Mesothelial cell of epicardium (in vitro differentiated cells): Measurements from ENCODE around the gene GRID2. TPM values are rescaled to one million over a fixed set of nuclear protein-coding genes. Genes with fewer than 3 reads are reported as not detected.

Experiments
- DNase-seq, 2 experiments: peaks; one replicate each; pipeline ENCODE4 v3.0.0; 2021; ENCODE audit warnings: low spot score in 2 of 2; ENCODE audit not compliant: unreplicated experiment in 2 of 2
- H3K27ac Mint-ChIP-seq: 2 replicates; pipeline ENCODE4 v1.8.0; 2021; ENCODE audit warnings: mixed read lengths
- H3K27me3 Mint-ChIP-seq: 2 replicates; pipeline ENCODE4 v1.8.0; 2021; ENCODE audit warnings: low read depth, mixed read lengths
- H3K36me3 Mint-ChIP-seq: 2 replicates; pipeline ENCODE4 v1.8.0; 2021; ENCODE audit warnings: mixed read lengths
- H3K4me1 Mint-ChIP-seq: 2 replicates; pipeline ENCODE4 v1.8.0; 2021; ENCODE audit warnings: mixed read lengths
- H3K4me3 Mint-ChIP-seq: 2 replicates; pipeline ENCODE4 v1.8.0; 2021; ENCODE audit warnings: mild to moderate bottlenecking, moderate library complexity, mixed read lengths
- H3K9me3 Mint-ChIP-seq: 2 replicates; pipeline ENCODE4 v1.8.0; 2021; ENCODE audit warnings: mixed read lengths
- CTCF ChIP-seq: fragments of 200-600 bp; sonication (generic); IDR thresholded peaks from one replicate; pipeline ENCODE4 v1.5.0; 2021; ENCODE audit warnings: antibody characterized with exemption; ENCODE audit not compliant: unreplicated experiment
- total RNA-seq: library from RNA; stranded (reverse); gene quantifications from 3 replicates; pipeline ENCODE4 v1.2.1, GENCODE V29; 2021

GRID2 gene
- total RNA-seq, 1 donor from 2014 or later = 3.1 TPM

GRCh38 chr4:93174598-93174997 lies 870.8 kb downstream of the GRID2 start:
- H3K4me3 Mint-ChIP-seq = no peak overlapping the region
- DNase-seq = no peak
- no peaks in the 10 kb centered on the region for H3K9me3 Mint-ChIP-seq
- no peaks in the 10 kb centered on the region for H3K27me3 Mint-ChIP-seq
- TF ChIP-seq CTCF = no peak
- no peaks in the 10 kb centered on the region for H3K36me3 Mint-ChIP-seq
- H3K4me1 Mint-ChIP-seq = peaks cover 6% of the 10 kb centered on the region
- H3K27ac Mint-ChIP-seq = no peak overlapping the region

GRCh38 chr4:93178279-93178678 lies 874.5 kb downstream of the GRID2 start:
- no peak overlapping the region for H3K4me3 Mint-ChIP-seq
- H3K27ac Mint-ChIP-seq = no peak overlapping the region
- peaks cover 7% of the 10 kb centered on the region for H3K9me3 Mint-ChIP-seq
- DNase-seq = no peak
- H3K36me3 Mint-ChIP-seq = peaks cover 2% of the 10 kb centered on the region
- no peaks in the 10 kb centered on the region for H3K27me3 Mint-ChIP-seq
- H3K4me1 Mint-ChIP-seq = peaks cover 14% of the 10 kb centered on the region
- TF ChIP-seq CTCF = no peak

DNA sequence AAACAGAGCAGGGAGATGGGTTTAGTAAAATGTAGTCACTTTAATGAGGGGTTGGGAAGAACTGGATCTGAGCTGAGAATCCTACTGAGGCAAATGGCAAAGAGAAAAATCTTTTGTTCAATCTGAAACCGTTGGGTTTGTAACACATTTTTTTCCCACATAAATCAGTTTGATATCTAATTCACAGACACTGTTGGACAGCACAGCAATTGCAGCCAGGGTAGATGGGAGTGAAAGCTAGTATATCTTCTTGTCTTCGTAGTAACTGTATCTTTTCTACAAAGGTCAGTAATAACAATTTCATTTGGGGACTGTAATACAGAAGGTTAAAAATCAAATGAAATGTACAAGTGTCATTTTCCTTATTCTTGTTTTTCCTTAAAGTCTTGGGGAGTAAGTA lies 875.3 kb downstream of the GRID2 start:
- H3K27ac Mint-ChIP-seq = no peak overlapping the region
- H3K4me3 Mint-ChIP-seq = no peak overlapping the region
- no peak for TF ChIP-seq CTCF
- no peaks in the 10 kb centered on the region for H3K27me3 Mint-ChIP-seq
- no peak for DNase-seq
- H3K4me1 Mint-ChIP-seq = peaks cover 21% of the 10 kb centered on the region
- H3K9me3 Mint-ChIP-seq = peaks cover 7% of the 10 kb centered on the region
- peaks cover 2% of the 10 kb centered on the region for H3K36me3 Mint-ChIP-seq

- H3K4me1 Mint-ChIP-seq = peaks cover 26% of the 10 kb centered on the region
- H3K36me3 Mint-ChIP-seq = peaks cover 2% of the 10 kb centered on the region
- peaks cover 7% of the 10 kb centered on the region for H3K9me3 Mint-ChIP-seq
- H3K4me3 Mint-ChIP-seq = no peak overlapping the region
- no peak for TF ChIP-seq CTCF
- DNase-seq = no peak
- no peaks in the 10 kb centered on the region for H3K27me3 Mint-ChIP-seq
- peak overlapping the region; percentile 85 for H3K27ac Mint-ChIP-seq
Observed at GRCh38 chr4:93182722-93183121, 879.0 kb downstream of the GRID2 start.

GRCh38 chr4:93183576-93183975 lies 879.8 kb downstream of the GRID2 start:
- peak overlapping the region; percentile 96 for H3K27ac Mint-ChIP-seq

More at GRCh38 chr4:93183576-93183975, 879.8 kb downstream of the GRID2 start:
- peaks cover 7% of the 10 kb centered on the region for H3K9me3 Mint-ChIP-seq
- H3K36me3 Mint-ChIP-seq = peaks cover 2% of the 10 kb centered on the region
- H3K27me3 Mint-ChIP-seq = no peaks in the 10 kb centered on the region
- H3K4me1 Mint-ChIP-seq = peaks cover 26% of the 10 kb centered on the region
- no peak for DNase-seq
- no peak overlapping the region for H3K4me3 Mint-ChIP-seq
- no peak for TF ChIP-seq CTCF
